Measurements from ENCODE around the gene WDR86. TPM values are rescaled to one million over a fixed set of nuclear protein-coding genes. Genes with fewer than 3 reads are reported as not detected.

Gene WDR86
- total RNA-seq, 1 donor from 2014 or later, result 83.0 TPM

GRCh38 chr7:151431768-151432311, 22.0 kb upstream of the WDR86 start:
- Mint-ChIP-seq H3K9me3 (no peaks in the 10 kb centered on the region), H3K4me3 (no peak overlapping the region), H3K27me3 (no peaks in the 10 kb centered on the region), H3K36me3 (no peaks in the 10 kb centered on the region), H3K4me1 (ENCODE audit: unreplicated experiment) (peaks cover 32% of the 10 kb centered on the region), H3K27ac (no peak overlapping the region)
- DNase-seq (ENCODE audit: extremely low spot score, unreplicated experiment), result no peak
- TF ChIP-seq CTCF (conservative IDR thresholded peaks at IDR 0.05), result no peak

- H3K27ac Mint-ChIP-seq, result no peak overlapping the region
Observed at GRCh38 chr7:151431281-151431767, 21.5 kb upstream of the WDR86 start.

GRCh38 chr7:151430391-151431205, 20.8 kb upstream of the WDR86 start:
- Mint-ChIP-seq H3K9me3 (no peaks in the 10 kb centered on the region), H3K27ac (no peak overlapping the region), H3K36me3 (no peaks in the 10 kb centered on the region), H3K4me1 (ENCODE audit: unreplicated experiment) (peaks cover 38% of the 10 kb centered on the region), H3K4me3 (no peak overlapping the region), H3K27me3 (no peaks in the 10 kb centered on the region)
- no peak for DNase-seq (ENCODE audit: extremely low spot score, unreplicated experiment)
- no peak for TF ChIP-seq CTCF (conservative IDR thresholded peaks at IDR 0.05)

More at GRCh38 chr7:151431281-151431767, 21.5 kb upstream of the WDR86 start:
- no peak overlapping the region for H3K4me3 Mint-ChIP-seq
- H3K27me3 Mint-ChIP-seq, result no peaks in the 10 kb centered on the region
- peaks cover 33% of the 10 kb centered on the region for H3K4me1 Mint-ChIP-seq (ENCODE audit: unreplicated experiment)
- no peak for DNase-seq (ENCODE audit: extremely low spot score, unreplicated experiment)
- H3K9me3 Mint-ChIP-seq, result no peaks in the 10 kb centered on the region
- TF ChIP-seq CTCF (conservative IDR thresholded peaks at IDR 0.05), result no peak
- H3K36me3 Mint-ChIP-seq, result no peaks in the 10 kb centered on the region

GRCh38 chr7:151429560-151430331, 19.9 kb upstream of the WDR86 start:
- peak overlapping the region; percentile 91 for H3K27ac Mint-ChIP-seq
- no peak overlapping the region for H3K4me3 Mint-ChIP-seq
- DNase-seq (ENCODE audit: extremely low spot score, unreplicated experiment), result no peak
- H3K9me3 Mint-ChIP-seq, result no peaks in the 10 kb centered on the region
- H3K4me1 Mint-ChIP-seq (ENCODE audit: unreplicated experiment), result peaks cover 40% of the 10 kb centered on the region
- no peak for TF ChIP-seq CTCF (conservative IDR thresholded peaks at IDR 0.05)
- no peaks in the 10 kb centered on the region for H3K36me3 Mint-ChIP-seq
- no peaks in the 10 kb centered on the region for H3K27me3 Mint-ChIP-seq

- H3K4me3 Mint-ChIP-seq, result no peak overlapping the region
- peaks cover 45% of the 10 kb centered on the region for H3K4me1 Mint-ChIP-seq (ENCODE audit: unreplicated experiment)
Observed at GRCh38 chr7:151429237-151429559, 19.4 kb upstream of the WDR86 start.

More at GRCh38 chr7:151429237-151429559, 19.4 kb upstream of the WDR86 start:
- H3K36me3 Mint-ChIP-seq, result no peaks in the 10 kb centered on the region
- no peaks in the 10 kb centered on the region for H3K27me3 Mint-ChIP-seq
- peak overlapping the region; percentile 91 for H3K27ac Mint-ChIP-seq
- H3K9me3 Mint-ChIP-seq, result no peaks in the 10 kb centered on the region
- DNase-seq (ENCODE audit: extremely low spot score, unreplicated experiment), result no peak
- TF ChIP-seq CTCF (conservative IDR thresholded peaks at IDR 0.05), result no peak

All from type B pancreatic cell (in vitro differentiated cells).